HEK293T (cell line): ENCODE data around the gene CD274.

Experiments
- ARNT ChIP-seq: fragments of 450-650 bp; IDR thresholded peaks from 2 replicates; pipeline ENCODE4 v1.6.1; 2017; ENCODE audit warnings: mild to moderate bottlenecking
- FOXM1 ChIP-seq: fragments of 450-650 bp; IDR thresholded peaks from 2 replicates; pipeline ENCODE4 v1.6.1; 2017; ENCODE audit warnings: mild to moderate bottlenecking, borderline replicate concordance

DNA sequence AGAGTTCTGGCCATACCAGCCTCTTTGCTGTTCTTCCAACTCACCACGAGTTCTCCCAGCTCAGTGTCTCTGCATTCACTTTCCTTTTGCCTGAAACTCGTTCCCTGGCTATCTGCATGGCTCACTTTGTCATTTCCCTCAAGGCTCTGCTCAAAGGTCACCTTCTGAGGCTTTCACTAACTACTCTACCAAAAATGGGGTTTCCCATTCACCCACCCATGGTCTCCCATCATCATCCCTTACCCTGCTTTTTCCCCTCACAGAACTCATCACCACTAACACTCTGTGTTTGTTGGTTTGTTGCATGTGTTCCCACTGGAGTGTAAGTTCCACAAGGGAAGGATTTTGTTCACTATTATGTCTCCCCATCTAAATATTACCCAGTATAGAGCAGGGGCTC lies 29.2 kb upstream of the CD274 start:
- TF ChIP-seq ARNT (no peak), FOXM1 (no peak)
